PC-3 (cell line): Measurements from ENCODE around the gene PIRT. TPM values are rescaled to one million over a fixed set of nuclear protein-coding genes. Genes with fewer than 3 reads are reported as not detected.

Experiments used
- ATAC-seq: fragments of 200-7000 bp; cut with Tn5 transposase; 2 replicates; pipeline ENCODE4 v1.9.1; 2020; ENCODE audit warnings: mild to moderate bottlenecking, moderate library complexity
- BruUV-seq: library from RNA; stranded (reverse); fragments of 400-500 nt; replicated peaks from 2 replicates; lab custom pipeline; 2021; lab: Mats Ljungman, UMichigan
- CTCF ChIA-PET: fragments of 300-600 bp; sonication (Branson Sonifier 250); formaldehyde crosslinking; loops from one replicate; lab custom pipeline; 2022; ENCODE audit warnings: antibody characterized with exemption; lab: Charles Lee
- POLR2A ChIA-PET: fragments of 300-600 bp; sonication (Branson Sonifier 250); formaldehyde crosslinking; loops from one replicate; lab custom pipeline; 2022; ENCODE audit warnings: antibody characterized with exemption; ENCODE audit not compliant: unreplicated experiment; lab: Charles Lee
- DNase-seq: peaks from one replicate; pipeline ENCODE4 v3.0.0-alpha.2; 2015
- H2AFZ ChIP-seq: fragments of 300-600 bp; sonication (generic); 2 replicates; pipeline ENCODE4 v1.6.0; 2016; ENCODE audit warnings: antibody characterized with exemption, low read length
- H3F3A ChIP-seq: fragments of 300-600 bp; sonication (generic); one replicate; pipeline ENCODE4 v1.6.0; 2017; ENCODE audit warnings: antibody characterized with exemption, low read length, control low read depth, mild to moderate bottlenecking; ENCODE audit not compliant: unreplicated experiment
- H3K27ac ChIP-seq: fragments of 300-600 bp; sonication (generic); 2 replicates; pipeline ENCODE4 v1.5.1; 2016; ENCODE audit warnings: mild to moderate bottlenecking, low read length
- H3K27me3 ChIP-seq: fragments of 300-600 bp; sonication (generic); 2 replicates; pipeline ENCODE4 v1.6.1; 2016; ENCODE audit warnings: low read length, mixed read lengths
- H3K36me3 ChIP-seq: fragments of 300-600 bp; sonication (generic); 2 replicates; pipeline ENCODE4 v1.6.1; 2016; ENCODE audit warnings: low read depth, mixed run types, low read length, mixed read lengths
- H3K4me1 ChIP-seq: fragments of 300-600 bp; sonication (generic); 2 replicates; pipeline ENCODE4 v1.5.1; 2016; ENCODE audit warnings: low read length; ENCODE audit not compliant: insufficient read depth
- H3K4me2 ChIP-seq: fragments of 300-600 bp; sonication (generic); 2 replicates; pipeline ENCODE4 v1.6.0; 2016; ENCODE audit warnings: low read length
- H3K4me3 ChIP-seq: fragments of 300-600 bp; sonication (generic); 2 replicates; pipeline ENCODE4 v1.5.1; 2016; ENCODE audit warnings: mild to moderate bottlenecking, low read length, mixed read lengths
- H3K79me2 ChIP-seq: fragments of 300-600 bp; sonication (generic); 2 replicates; pipeline ENCODE4 v1.6.1; 2017; ENCODE audit warnings: low read length, mixed read lengths
- H3K9ac ChIP-seq: fragments of 300-600 bp; sonication (generic); 2 replicates; pipeline ENCODE4 v1.6.0; 2016; ENCODE audit warnings: mild to moderate bottlenecking, low read length
- H3K9me2 ChIP-seq: fragments of 300-600 bp; sonication (generic); replicated peaks from 2 replicates; pipeline ENCODE4 v1.6.1; 2016; ENCODE audit warnings: mixed run types, low read length, mixed read lengths
- H3K9me3 ChIP-seq: fragments of 300-600 bp; sonication (generic); 2 replicates; pipeline ENCODE4 v1.6.1; 2016; ENCODE audit warnings: low read length, mixed read lengths
- H4K20me1 ChIP-seq: fragments of 300-600 bp; sonication (generic); 2 replicates; pipeline ENCODE4 v1.6.1; 2016; ENCODE audit warnings: low read length, mixed read lengths
- EZH2 ChIP-seq: fragments of 300-600 bp; sonication (generic); IDR thresholded peaks from one replicate; pipeline ENCODE4 v1.6.1; 2017; ENCODE audit warnings: antibody characterized with exemption, mild to moderate bottlenecking, low read length; ENCODE audit not compliant: unreplicated experiment
- EZH2phosphoT487 ChIP-seq: fragments of 300-600 bp; sonication (generic); IDR thresholded peaks from 2 replicates; pipeline ENCODE4 v1.6.1; 2018; ENCODE audit warnings: mild to moderate bottlenecking, antibody characterized with exemption, low read length, borderline replicate concordance
- intact Hi-C: fragments of 100-400 bp; cut with micrococcal nuclease; formaldehyde crosslinking; loops from 2 replicates; pipeline ENCODE4 v1.9.0; 2023
- total RNA-seq: library from RNA; depleted of rRNA; stranded (reverse); fragments of >200 nt; gene quantifications from 2 replicates; pipeline ENCODE4 v1.2.3, GENCODE V29; 2014
- TF ChIP-seq, protein P1 (sequence below): fragments of 300-600 bp; sonication (generic); conservative IDR thresholded peaks from 2 replicates; pipeline ENCODE4 v1.5.1; 2017; ENCODE audit warnings: antibody characterized with exemption, low read depth, mild to moderate bottlenecking, low read length

PIRT gene
- total RNA-seq, 1 experiment from 2014 or later, result not detected

DNA sequence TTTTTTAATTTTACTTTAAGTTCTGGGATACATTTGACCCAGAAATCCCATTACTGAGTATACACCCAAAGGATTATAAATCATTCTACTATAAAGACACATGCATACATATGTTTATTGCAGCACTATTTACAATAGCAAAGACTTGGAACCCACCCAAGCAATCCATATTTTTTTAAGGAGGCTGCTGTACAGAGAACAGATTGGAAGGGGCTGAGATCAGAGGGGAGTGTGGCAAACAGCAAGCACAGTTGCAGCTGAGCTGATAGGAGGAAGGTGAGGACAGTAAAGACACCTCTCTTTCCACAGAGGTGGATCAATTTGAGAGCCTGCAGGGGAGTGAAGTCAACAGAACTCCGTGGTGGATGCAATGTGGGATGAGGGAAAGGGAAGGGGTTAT, 23.8 kb downstream of the PIRT start:
- no peak for ATAC-seq
- Histone ChIP-seq H3K9me3 (no peaks in the 10 kb centered on the region), H3K27ac (no peak overlapping the region), H3K4me3 (no peak overlapping the region), H3K27me3 (no peaks in the 10 kb centered on the region), H3K4me1 (no peaks in the 10 kb centered on the region), H3K4me2 (no peak overlapping the region), H3K9ac (no peak overlapping the region), H2AFZ (no peak overlapping the region), H3K9me2 (no peaks in the 10 kb centered on the region), H4K20me1 (no peaks in the 10 kb centered on the region), H3K79me2 (no peaks in the 10 kb centered on the region), H3F3A (no peaks in the 10 kb centered on the region), H3K36me3 (no peaks in the 10 kb centered on the region)
- CTCF ChIA-PET, result no interaction called here
- intact Hi-C loops, result no loop called here
- BruUV-seq, result no TSS peak
- TF ChIP-seq EZH2 (no peak), EZH2phosphoT487 (no peak)
- TF ChIP-seq, protein P1, sequence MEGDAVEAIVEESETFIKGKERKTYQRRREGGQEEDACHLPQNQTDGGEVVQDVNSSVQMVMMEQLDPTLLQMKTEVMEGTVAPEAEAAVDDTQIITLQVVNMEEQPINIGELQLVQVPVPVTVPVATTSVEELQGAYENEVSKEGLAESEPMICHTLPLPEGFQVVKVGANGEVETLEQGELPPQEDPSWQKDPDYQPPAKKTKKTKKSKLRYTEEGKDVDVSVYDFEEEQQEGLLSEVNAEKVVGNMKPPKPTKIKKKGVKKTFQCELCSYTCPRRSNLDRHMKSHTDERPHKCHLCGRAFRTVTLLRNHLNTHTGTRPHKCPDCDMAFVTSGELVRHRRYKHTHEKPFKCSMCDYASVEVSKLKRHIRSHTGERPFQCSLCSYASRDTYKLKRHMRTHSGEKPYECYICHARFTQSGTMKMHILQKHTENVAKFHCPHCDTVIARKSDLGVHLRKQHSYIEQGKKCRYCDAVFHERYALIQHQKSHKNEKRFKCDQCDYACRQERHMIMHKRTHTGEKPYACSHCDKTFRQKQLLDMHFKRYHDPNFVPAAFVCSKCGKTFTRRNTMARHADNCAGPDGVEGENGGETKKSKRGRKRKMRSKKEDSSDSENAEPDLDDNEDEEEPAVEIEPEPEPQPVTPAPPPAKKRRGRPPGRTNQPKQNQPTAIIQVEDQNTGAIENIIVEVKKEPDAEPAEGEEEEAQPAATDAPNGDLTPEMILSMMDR, result no peak
- POLR2A ChIA-PET, result no interaction called here
- DNase-seq, result no peak

GRCh38 chr17:10812674-10813073, 25.2 kb downstream of the PIRT start:
- no peak overlapping the region for H3K4me3 ChIP-seq
- BruUV-seq, result no TSS peak
- H3K9me2 ChIP-seq, result no peaks in the 10 kb centered on the region
- no peaks in the 10 kb centered on the region for H3F3A ChIP-seq
- CTCF ChIA-PET, result no interaction called here
- intact Hi-C loops, result no loop called here
- no peaks in the 10 kb centered on the region for H3K36me3 ChIP-seq
- no peak overlapping the region for H2AFZ ChIP-seq
- H4K20me1 ChIP-seq, result no peaks in the 10 kb centered on the region
- H3K4me2 ChIP-seq, result no peak overlapping the region
- H3K9ac ChIP-seq, result no peak overlapping the region
- POLR2A ChIA-PET, result no interaction called here
- H3K79me2 ChIP-seq, result no peaks in the 10 kb centered on the region
- ATAC-seq (no peak), DNase-seq (no peak)
- H3K27me3 ChIP-seq, result no peaks in the 10 kb centered on the region
- H3K27ac ChIP-seq, result no peak overlapping the region
- no peaks in the 10 kb centered on the region for H3K9me3 ChIP-seq
- TF ChIP-seq EZH2, result no peak
- TF ChIP-seq, protein P1, result no peak
- no peak for TF ChIP-seq EZH2phosphoT487
- no peaks in the 10 kb centered on the region for H3K4me1 ChIP-seq

DNA sequence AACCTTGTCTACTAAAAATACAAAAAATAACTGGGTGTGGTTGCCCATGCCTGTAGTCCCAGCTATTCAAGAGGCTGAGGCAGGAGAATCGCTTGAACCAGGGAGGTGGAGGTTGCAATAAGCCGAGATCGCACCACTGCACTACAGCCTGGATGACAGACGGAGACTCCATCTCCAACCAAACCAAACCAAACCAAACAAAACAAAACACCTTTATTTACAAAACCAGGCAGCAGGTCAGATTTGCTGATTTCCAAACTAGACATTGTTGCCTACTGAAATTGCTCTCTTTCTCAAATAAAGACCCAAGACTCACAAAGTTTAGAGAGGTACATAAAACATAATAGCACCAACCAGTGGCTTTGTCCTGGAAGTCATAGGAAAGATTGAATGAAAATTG, 28.3 kb downstream of the PIRT start:
- no peak overlapping the region for H3K4me2 ChIP-seq
- H3K36me3 ChIP-seq, result no peaks in the 10 kb centered on the region
- H3K27ac ChIP-seq, result no peak overlapping the region
- H3K27me3 ChIP-seq, result no peaks in the 10 kb centered on the region
- H3K9me3 ChIP-seq, result no peaks in the 10 kb centered on the region
- intact Hi-C loops, result no loop called here
- TF ChIP-seq, protein P1, result no peak
- TF ChIP-seq EZH2phosphoT487, result no peak
- TF ChIP-seq EZH2, result no peak
- H3K4me1 ChIP-seq, result no peaks in the 10 kb centered on the region
- ChIA-PET CTCF (no interaction called here), POLR2A (no interaction called here)
- no peaks in the 10 kb centered on the region for H3K9me2 ChIP-seq
- ATAC-seq (no peak), DNase-seq (no peak)
- no peak overlapping the region for H3K9ac ChIP-seq
- no peaks in the 10 kb centered on the region for H3F3A ChIP-seq
- H3K79me2 ChIP-seq, result no peaks in the 10 kb centered on the region
- no peaks in the 10 kb centered on the region for H4K20me1 ChIP-seq
- no peak overlapping the region for H2AFZ ChIP-seq
- H3K4me3 ChIP-seq, result no peak overlapping the region
- no TSS peak for BruUV-seq
